Measurements from ENCODE around the gene RAB6A.

Gene RAB6A

DNA sequence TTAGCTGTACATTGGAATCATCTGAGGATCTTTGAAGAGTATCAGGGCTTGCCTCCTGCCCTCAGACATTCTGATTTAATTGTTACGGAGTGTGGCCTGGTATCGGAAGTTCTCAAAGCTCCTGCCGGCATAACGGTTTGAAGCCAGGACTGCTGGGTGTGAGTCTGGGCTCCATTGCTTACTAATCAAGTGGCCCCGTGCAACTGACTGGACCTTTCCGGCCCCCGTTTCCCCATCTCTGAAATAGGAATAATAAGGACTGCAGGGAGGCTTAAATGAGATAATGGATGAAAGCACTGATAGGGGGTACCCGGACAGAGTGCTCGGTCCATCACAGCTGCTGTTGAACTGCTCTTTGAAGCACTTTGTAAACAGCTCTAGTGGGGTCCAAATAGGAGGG lies 112.8 kb downstream of the RAB6A start:
- no peak for DNase-seq (ENCODE audit: extremely low spot score)
- POLR2A ChIA-PET, result no interaction called here
- CTCF ChIA-PET, result interaction anchor here (1.0 to 7.5 kb wide), 5 partner anchors 12 to 297 kb away, joined by 3 to 75 read pairs (median 7); no protein-coding TSS in a partner anchor
- TF ChIP-seq, protein P1, sequence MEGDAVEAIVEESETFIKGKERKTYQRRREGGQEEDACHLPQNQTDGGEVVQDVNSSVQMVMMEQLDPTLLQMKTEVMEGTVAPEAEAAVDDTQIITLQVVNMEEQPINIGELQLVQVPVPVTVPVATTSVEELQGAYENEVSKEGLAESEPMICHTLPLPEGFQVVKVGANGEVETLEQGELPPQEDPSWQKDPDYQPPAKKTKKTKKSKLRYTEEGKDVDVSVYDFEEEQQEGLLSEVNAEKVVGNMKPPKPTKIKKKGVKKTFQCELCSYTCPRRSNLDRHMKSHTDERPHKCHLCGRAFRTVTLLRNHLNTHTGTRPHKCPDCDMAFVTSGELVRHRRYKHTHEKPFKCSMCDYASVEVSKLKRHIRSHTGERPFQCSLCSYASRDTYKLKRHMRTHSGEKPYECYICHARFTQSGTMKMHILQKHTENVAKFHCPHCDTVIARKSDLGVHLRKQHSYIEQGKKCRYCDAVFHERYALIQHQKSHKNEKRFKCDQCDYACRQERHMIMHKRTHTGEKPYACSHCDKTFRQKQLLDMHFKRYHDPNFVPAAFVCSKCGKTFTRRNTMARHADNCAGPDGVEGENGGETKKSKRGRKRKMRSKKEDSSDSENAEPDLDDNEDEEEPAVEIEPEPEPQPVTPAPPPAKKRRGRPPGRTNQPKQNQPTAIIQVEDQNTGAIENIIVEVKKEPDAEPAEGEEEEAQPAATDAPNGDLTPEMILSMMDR (IDR thresholded peaks at IDR 0.05; ENCODE audit: control extremely low read depth, extremely low read depth, low read depth, missing control alignments), result no peak

DNA sequence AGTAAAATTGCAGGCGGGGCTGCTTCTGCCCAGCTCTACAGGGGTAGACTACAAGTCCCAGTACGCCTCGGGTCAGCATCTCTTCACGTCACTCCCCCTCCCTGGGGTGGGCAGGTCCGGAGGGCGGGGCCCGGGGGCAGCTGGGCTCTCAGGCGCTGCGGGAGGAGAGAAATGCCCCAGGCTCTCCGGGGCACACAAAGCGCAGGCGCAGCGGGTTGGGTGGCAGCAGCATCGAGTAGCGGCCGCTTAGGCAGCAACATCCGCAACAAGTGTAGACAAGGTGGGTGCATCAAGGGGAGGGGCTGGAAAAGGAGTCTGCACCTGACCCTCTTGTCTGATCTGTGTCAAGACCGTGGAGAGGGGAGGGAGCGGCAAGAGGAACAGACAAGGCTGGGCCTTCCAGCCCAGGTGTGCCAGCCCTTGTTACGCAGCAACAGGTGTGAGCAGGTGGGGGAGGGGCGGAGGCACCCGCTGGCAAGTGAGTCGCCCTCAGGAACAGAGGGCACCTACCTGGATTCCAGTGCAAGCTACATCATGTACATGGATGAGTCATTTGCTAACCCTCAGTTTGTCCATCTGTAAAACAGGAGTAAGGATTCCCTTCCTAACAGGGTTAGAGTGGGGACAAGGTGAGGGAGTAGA lies 113.3 kb downstream of the RAB6A start:
- ChIA-PET POLR2A (no interaction called here), CTCF (interaction anchor here (1.0 to 7.5 kb wide), 6 partner anchors 13 to 296 kb away, joined by 3 to 75 read pairs (median 6); no protein-coding TSS in a partner anchor)
- DNase-seq (ENCODE audit: extremely low spot score), result peak; percentile 91
- TF ChIP-seq, protein P1 (IDR thresholded peaks at IDR 0.05; ENCODE audit: control extremely low read depth, extremely low read depth, low read depth, missing control alignments), result no peak

DNA sequence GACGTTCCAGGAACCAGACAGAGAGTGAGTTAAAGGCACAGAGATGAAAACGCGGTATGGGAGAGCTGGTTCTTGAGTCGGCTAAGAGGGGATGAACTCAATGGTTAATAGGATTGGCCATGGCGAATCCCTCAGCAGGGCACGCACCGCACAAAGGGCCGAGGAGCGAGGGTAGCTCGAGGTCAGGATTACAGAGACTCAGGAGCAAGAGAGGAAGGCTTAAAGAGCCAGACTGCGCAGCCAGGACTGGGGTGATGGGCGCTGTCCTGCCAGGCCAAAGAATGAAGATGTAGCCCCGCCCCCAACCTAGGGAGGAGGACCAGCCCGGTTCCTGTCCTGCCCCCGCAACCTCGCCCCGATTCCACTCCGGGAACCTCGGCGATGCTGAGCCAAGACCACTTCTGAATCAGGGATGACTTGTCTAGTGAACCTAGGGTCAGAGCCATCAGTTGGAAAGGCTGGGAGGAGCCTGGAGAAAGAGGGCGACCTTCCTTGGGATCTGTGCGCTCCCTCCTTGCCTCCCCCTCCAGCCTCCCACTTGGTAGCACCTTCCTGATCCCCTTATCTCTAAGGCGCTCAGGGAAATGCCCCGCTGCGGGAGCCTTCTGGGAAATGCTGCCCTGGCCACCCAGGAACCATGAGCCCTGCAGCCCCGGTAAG lies 114.8 kb downstream of the RAB6A start, which contains the start of gene PLEKHB1:
TSS of gene PLEKHB1 (plus strand) at position 610 of the 660 bp plus-strand sequence. CDS start at position 638, 28 bp downstream.
- no peak for DNase-seq (ENCODE audit: extremely low spot score)
- CTCF ChIA-PET, result interaction anchor here (1.2 to 7.5 kb wide), 3 partner anchors 10 to 20 kb away, joined by 3 to 75 read pairs (median 48); no protein-coding TSS in a partner anchor
- TF ChIP-seq, protein P1 (IDR thresholded peaks at IDR 0.05; ENCODE audit: control extremely low read depth, extremely low read depth, low read depth, missing control alignments), result no peak
- POLR2A ChIA-PET, result no interaction called here

DNA sequence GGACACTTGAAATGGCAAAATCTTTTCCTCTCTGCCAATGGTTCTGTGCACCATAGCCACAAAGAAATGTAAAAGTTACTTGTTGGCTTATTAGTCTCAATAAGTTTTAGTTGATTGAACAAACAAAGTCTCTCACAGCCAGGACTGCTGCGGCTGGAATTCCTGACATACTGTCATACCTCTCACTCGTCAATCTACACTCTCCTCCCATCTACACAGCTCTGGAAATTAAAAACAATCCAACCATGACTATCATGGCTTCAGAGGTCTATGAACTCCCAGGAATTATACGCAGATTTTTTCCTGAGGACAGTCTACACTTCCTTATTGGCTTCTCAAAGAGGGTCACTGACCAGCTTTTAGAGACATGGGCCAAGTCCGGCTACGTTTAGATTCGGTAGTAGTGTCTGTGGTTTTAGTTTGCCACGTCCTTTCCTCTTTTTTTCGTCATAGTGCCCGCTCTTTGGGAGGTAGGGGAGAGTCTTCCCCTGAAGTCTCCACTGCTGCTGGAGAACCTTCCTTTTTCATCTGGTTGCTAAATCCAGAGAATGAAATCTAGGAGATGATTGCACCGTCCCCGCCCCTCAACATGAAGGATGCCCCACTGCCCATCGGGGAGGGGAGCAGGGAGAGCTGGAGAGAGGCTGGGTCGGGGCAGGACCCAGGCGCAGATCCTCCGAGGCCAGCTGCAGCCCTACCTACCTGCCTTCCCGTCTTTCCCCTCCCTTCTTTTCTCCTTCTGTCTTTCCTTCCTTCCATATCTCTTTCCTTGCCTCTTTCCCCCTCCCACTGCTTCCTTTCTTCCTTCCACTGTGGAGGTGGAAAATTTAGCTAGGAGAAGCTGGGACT lies 115.5 kb downstream of the RAB6A start:
- DNase-seq (ENCODE audit: extremely low spot score), result no peak
- POLR2A ChIA-PET, result no interaction called here
- TF ChIP-seq, protein P1 (IDR thresholded peaks at IDR 0.05; ENCODE audit: control extremely low read depth, extremely low read depth, low read depth, missing control alignments), result no peak
- CTCF ChIA-PET, result interaction anchor here (1.2 to 7.5 kb wide), 3 partner anchors 10 to 19 kb away, joined by 3 to 75 read pairs (median 48); no protein-coding TSS in a partner anchor

DNA sequence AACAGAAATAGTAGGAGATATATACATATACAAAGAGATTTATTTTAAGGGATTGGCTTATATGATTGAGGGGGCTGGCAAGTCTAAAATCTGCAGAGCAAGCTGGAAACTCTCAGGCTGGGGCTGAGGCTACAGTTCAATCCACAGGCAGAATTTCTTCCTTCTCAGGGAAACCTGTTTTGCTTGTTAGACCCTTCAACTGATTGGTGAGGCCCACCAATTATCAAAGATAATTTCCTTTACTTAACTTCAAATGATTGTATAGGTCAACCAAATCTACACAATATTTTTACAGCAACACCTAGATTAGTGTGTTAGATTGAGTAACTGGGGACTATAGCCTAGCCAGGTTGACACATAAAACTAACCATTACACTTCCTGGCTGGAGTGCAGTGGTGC lies 119.2 kb downstream of the RAB6A start:
- ChIA-PET POLR2A (no interaction called here), CTCF (interaction anchor here (1.1 to 2.7 kb wide), 6 partner anchors 14 to 291 kb away, joined by 3 to 15 read pairs (median 6); no protein-coding TSS in a partner anchor)
- TF ChIP-seq, protein P1 (IDR thresholded peaks at IDR 0.05; ENCODE audit: control extremely low read depth, extremely low read depth, low read depth, missing control alignments), result no peak
- no peak for DNase-seq (ENCODE audit: extremely low spot score)

DNA sequence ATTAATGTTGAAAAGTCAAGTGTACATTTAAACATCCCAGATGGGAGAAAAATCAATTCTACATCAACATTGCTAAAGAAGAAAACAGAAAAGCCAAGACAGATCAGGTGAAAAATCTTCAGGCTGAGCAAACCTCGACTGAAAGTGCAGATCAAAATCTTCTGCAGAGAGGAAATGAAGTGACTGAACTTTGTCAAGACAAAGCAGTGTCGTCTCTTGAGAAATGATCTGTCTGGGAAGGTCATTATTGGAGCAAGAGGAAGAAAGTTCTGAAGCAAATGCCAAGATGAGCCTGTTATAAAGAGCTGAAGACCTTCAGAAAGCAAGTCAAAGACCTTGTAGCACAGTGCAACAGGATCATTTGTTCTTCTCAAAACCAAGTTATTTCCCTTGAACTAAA lies 120.3 kb downstream of the RAB6A start:
- TF ChIP-seq, protein P1 (IDR thresholded peaks at IDR 0.05; ENCODE audit: control extremely low read depth, extremely low read depth, low read depth, missing control alignments), result no peak
- no peak for DNase-seq (ENCODE audit: extremely low spot score)
- POLR2A ChIA-PET, result no interaction called here
- CTCF ChIA-PET, result interaction anchor here (1.6 to 2.7 kb wide), 4 partner anchors 15 to 290 kb away, joined by 5 to 15 read pairs (median 8); no protein-coding TSS in a partner anchor
